A549 (cell line): ENCODE measurements around the gene ABCC1. TPM values are rescaled to one million over a fixed set of nuclear protein-coding genes. Genes with fewer than 3 reads are reported as not detected.

Experiments used
- ATAC-seq, 2 experiments: fragments of 200-7000 bp in 1 of 2; fragments of >200 bp in 1 of 2; cut with Nextera tagmentation in 1 of 2; cut with Tn5 transposase in 1 of 2; 3 replicates each; pipeline versions ENCODE4 v1.8.0 to v1.9.1; 2018 to 2020; ENCODE audit warnings: mild to moderate bottlenecking in 1 of 2, moderate library complexity in 1 of 2
- CTCF ChIA-PET: fragments of 300-600 bp; sonication (Branson Sonifier 250); formaldehyde crosslinking; extraction: SDS; loops from one replicate; lab custom pipeline; 2021; ENCODE audit warnings: antibody characterized with exemption, inconsistent platforms; lab: Yijun Ruan, JAX
- POLR2A ChIA-PET: fragments of 350-600 bp; formaldehyde crosslinking; extraction: SDS; loops from one replicate; lab custom pipeline; 2021; ENCODE audit warnings: antibody characterized with exemption, inconsistent platforms; lab: Yijun Ruan, JAX
- DNase-seq, 2 experiments: peaks; one replicate each; pipeline versions ENCODE4 v3.0.0 to v3.0.0-alpha.2; 2011 to 2016; ENCODE audit warnings: low read depth in 1 of 2, low spot score in 1 of 2
- FAIRE-seq: peaks from 2 replicates; lab custom pipeline; 2011; peaks lifted over from hg19 to GRCh38; lab: Jason Lieb, UNC
- H3K27ac ChIP-seq, 2 experiments: fragments of >200 bp; sonication (Bioruptor Twin); formaldehyde crosslinking; 3 replicates each; pipeline ENCODE4 v1.5.1; 2016 to 2017
- H3K4me1 ChIP-seq: fragments of >200 bp; sonication (Bioruptor Twin); formaldehyde crosslinking; 3 replicates; pipeline ENCODE4 v1.6.1; 2016
- H3K4me2 ChIP-seq: fragments of >200 bp; sonication (Bioruptor Twin); formaldehyde crosslinking; 3 replicates; pipeline ENCODE4 v1.6.1; 2016
- H3K4me3 ChIP-seq: fragments of >200 bp; sonication (Bioruptor Twin); formaldehyde crosslinking; 3 replicates; pipeline ENCODE4 v1.5.1; 2016
- H3K9me3 ChIP-seq: fragments of >200 bp; sonication (Bioruptor Twin); formaldehyde crosslinking; 3 replicates; pipeline ENCODE4 v1.6.1; 2016
- BHLHE40 ChIP-seq: IDR thresholded peaks from 2 replicates; pipeline ENCODE4 v1.6.1; 2012; ENCODE audit warnings: low read depth, low read length, inconsistent platforms
- CEBPB ChIP-seq, 2 experiments: fragments of >200 bp in 1 of 2; sonication (Bioruptor Twin) in 1 of 2; formaldehyde crosslinking in 1 of 2; IDR thresholded peaks; 2 replicates each; pipeline ENCODE4 v1.6.1; 2012 to 2016
- CHD2 ChIP-seq: fragments of 150-350 bp; IDR thresholded peaks from 2 replicates; pipeline ENCODE4 v1.6.1; 2014; ENCODE audit warnings: low read length; ENCODE audit not compliant: partially characterized antibody
- CHD4 ChIP-seq: fragments of 200-600 bp; sonication (generic); IDR thresholded peaks from 2 replicates; pipeline ENCODE4 v1.6.1; 2016; ENCODE audit warnings: antibody characterized with exemption, mild to moderate bottlenecking, borderline replicate concordance
- EHF ChIP-seq: fragments of 250-450 bp; sonication (Bioruptor Pico); IDR thresholded peaks from 2 replicates; pipeline ENCODE4 v1.5.0; 2020; ENCODE audit warnings: mild to moderate bottlenecking
- ESRRA ChIP-seq: fragments of 150-350 bp; IDR thresholded peaks from 2 replicates; pipeline ENCODE4 v1.6.1; 2014; ENCODE audit warnings: mild to moderate bottlenecking, low read length, borderline replicate concordance
- FOSB ChIP-seq: fragments of 250-450 bp; sonication (Bioruptor Pico); IDR thresholded peaks from 2 replicates; pipeline ENCODE4 v1.5.0; 2020; ENCODE audit warnings: mild to moderate bottlenecking, moderate library complexity
- FOSL2 ChIP-seq, 2 experiments: fragments of 450-650 bp in 1 of 2; fragments of >200 bp in 1 of 2; sonication (Bioruptor Twin) in 1 of 2; formaldehyde crosslinking; IDR thresholded peaks; 2 replicates each; pipeline versions ENCODE4 v1.5.0 to v1.6.1; 2016 to 2020; ENCODE audit warnings: mild to moderate bottlenecking in 1 of 2, moderate library complexity in 1 of 2
- GATA3 ChIP-seq: IDR thresholded peaks from 2 replicates; pipeline ENCODE4 v1.6.1; 2012; ENCODE audit warnings: borderline replicate concordance
- HDAC2 ChIP-seq: fragments of 200-600 bp; sonication (generic); IDR thresholded peaks from 2 replicates; pipeline ENCODE4 v1.6.1; 2016
- HOXA7 ChIP-seq: fragments of 250-450 bp; sonication (Bioruptor Pico); IDR thresholded peaks from 2 replicates; pipeline ENCODE4 v1.5.0; 2020; ENCODE audit warnings: mild to moderate bottlenecking, moderate library complexity
- HOXB5 ChIP-seq: fragments of 250-450 bp; sonication (Bioruptor Pico); IDR thresholded peaks from 2 replicates; pipeline ENCODE4 v1.5.0; 2020; ENCODE audit warnings: mild to moderate bottlenecking, moderate library complexity
- KDM5A ChIP-seq: fragments of 200-600 bp; sonication (generic); IDR thresholded peaks from 2 replicates; pipeline ENCODE4 v1.6.1; 2016; ENCODE audit warnings: antibody characterized with exemption, mild to moderate bottlenecking
- MYC ChIP-seq: IDR thresholded peaks from 2 replicates; pipeline ENCODE4 v1.6.1; 2012; ENCODE audit warnings: mild to moderate bottlenecking, inconsistent platforms, low read length, improper control_type of control experiment, borderline replicate concordance
- NR3C1 ChIP-seq: fragments of >200 bp; sonication (Bioruptor Twin); formaldehyde crosslinking; IDR thresholded peaks from 3 replicates; pipeline ENCODE4 v1.6.1; 2017
- PHF8 ChIP-seq: fragments of 200-600 bp; sonication (generic); IDR thresholded peaks from 2 replicates; pipeline ENCODE4 v1.6.1; 2016; ENCODE audit warnings: low read depth, mild to moderate bottlenecking, antibody characterized with exemption, moderate library complexity, borderline replicate concordance
- POLR2AphosphoS2 ChIP-seq: conservative IDR thresholded peaks from 2 replicates; pipeline ENCODE4 v1.6.1; 2012; ENCODE audit warnings: low read length, improper control_type of control experiment, inconsistent platforms
- RAD21 ChIP-seq, 2 experiments: fragments of >200 bp in 1 of 2; sonication (Bioruptor Twin) in 1 of 2; formaldehyde crosslinking in 1 of 2; IDR thresholded peaks in 1 of 2; conservative IDR thresholded peaks in 1 of 2; 2 replicates in 1 of 2; 3 replicates in 1 of 2; pipeline ENCODE4 v1.6.1; 2012 to 2018; ENCODE audit warnings: inconsistent platforms in 1 of 2
- RNF2 ChIP-seq: fragments of 200-600 bp; sonication (generic); IDR thresholded peaks from 2 replicates; pipeline ENCODE4 v1.6.1; 2016; ENCODE audit warnings: low read depth, mild to moderate bottlenecking, antibody characterized with exemption, moderate library complexity, borderline replicate concordance
- SMC3 ChIP-seq: fragments of >200 bp; sonication (Bioruptor Twin); formaldehyde crosslinking; IDR thresholded peaks from 3 replicates; pipeline ENCODE4 v1.6.1; 2018; ENCODE audit warnings: inconsistent platforms
- SREBF2 ChIP-seq: fragments of 450-650 bp; IDR thresholded peaks from 2 replicates; pipeline ENCODE4 v1.6.1; 2014; ENCODE audit warnings: mild to moderate bottlenecking, moderate library complexity
- TP53 ChIP-seq: fragments of 250-450 bp; sonication (Bioruptor Pico); IDR thresholded peaks from 2 replicates; pipeline ENCODE4 v1.5.0; 2021; ENCODE audit warnings: mild to moderate bottlenecking, moderate library complexity
- ZC3H11A ChIP-seq: fragments of 450-650 bp; IDR thresholded peaks from 2 replicates; pipeline ENCODE4 v1.6.1; 2014; ENCODE audit warnings: antibody characterized with exemption, mild to moderate bottlenecking
- WGBS: methylation state at CpG from one replicate; pipeline ENCODE4 v1.1.6; 2017; ENCODE audit errors: missing lambda C conversion rate; 5-methylcytosine and 5-hydroxymethylcytosine counted together
- polyA plus RNA-seq, 4 experiments: library from polyadenylated mRNA; depleted of rRNA in 3 of 4; stranded (reverse); fragments of >200 nt; fragmentation: RNase III in 1 of 4; extraction: RNeasy Plus Mini Kit Qiagen cat#74134 plus additional on column Dnase treatment in 1 of 4; gene quantifications; 2 replicates in 3 of 4; 3 replicates in 1 of 4; pipeline ENCODE4 v1.2.3, GENCODE V29; 2011 to 2017
- TF ChIP-seq, protein P1 (sequence below): fragments of >200 bp; sonication (Bioruptor Twin); formaldehyde crosslinking; IDR thresholded peaks from 3 replicates; pipeline ENCODE4 v1.5.1; 2016
- TF ChIP-seq, protein P2 (sequence below): fragments of >200 bp; sonication (Bioruptor Twin); formaldehyde crosslinking; IDR thresholded peaks from 2 replicates; pipeline ENCODE4 v1.6.1; 2016
- TF ChIP-seq, protein P3 (sequence below): IDR thresholded peaks from 2 replicates; pipeline ENCODE4 v1.6.1; 2012
- TF ChIP-seq, protein P4 (sequence below): fragments of 150-350 bp; IDR thresholded peaks from 2 replicates; pipeline ENCODE4 v1.6.1; 2014; ENCODE audit warnings: low read depth, mild to moderate bottlenecking, low read length
- TF ChIP-seq, protein P5 (sequence below): fragments of 450-650 bp; IDR thresholded peaks from 2 replicates; pipeline ENCODE4 v1.6.1; 2014; ENCODE audit warnings: antibody characterized with exemption

ABCC1 gene
- polyA plus RNA-seq, 2 of the 4 experiments (the other 2 are of a cell fraction), result 56.5 to 93.8 TPM

DNA sequence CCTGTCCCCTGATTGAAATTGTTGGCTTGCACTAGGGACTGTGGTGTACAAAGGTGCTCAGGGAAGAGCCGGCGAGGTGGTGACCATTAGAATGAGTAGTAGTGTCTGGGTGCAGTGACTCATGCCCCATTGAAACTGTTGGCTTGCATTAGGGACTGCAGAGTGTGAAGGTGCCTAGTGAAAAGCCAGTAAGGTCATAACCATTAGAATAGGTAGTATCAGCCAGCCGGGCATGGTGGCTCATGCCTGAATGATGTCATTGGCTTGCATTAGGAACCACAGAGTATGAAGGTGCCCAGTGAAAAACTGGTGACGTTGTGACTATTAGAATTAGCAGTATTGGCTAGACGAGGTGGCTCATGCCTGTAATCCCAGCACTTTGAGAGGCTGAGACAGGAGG is 195.0 kb downstream of the ABCC1 start:
- H3K4me1 ChIP-seq, result peaks cover 11% of the 10 kb centered on the region; the same call in 2 of the 3 replicates
- no peak for FAIRE-seq
- TF ChIP-seq KDM5A (no peak), RAD21 (conservative IDR thresholded peaks at IDR 0.05 in 1 of 2, IDR thresholded peaks at IDR 0.05 in 1 of 2) (no peak), BHLHE40 (no peak), SREBF2 (no peak), FOSL2 (IDR thresholded peaks at IDR 0.05) (no peak), FOSL2 (CRISPR knock-in tag; IDR thresholded peaks at IDR 0.05) (peak; percentile 15; the same call in 1 of the 2 replicates)
- TF ChIP-seq, all 56 proteins: peak for 1
- 76% methylated on average over 5 of the region's 5 CpGs for WGBS
- H3K27ac ChIP-seq, result no peak overlapping the region; a peak in 1 of 6 replicates
- ChIA-PET CTCF (interaction anchor here (1.6 to 2.5 kb wide), 2 partner anchors 367 to 374 kb away, joined by 3 to 7 read pairs; no protein-coding TSS in a partner anchor), POLR2A (no interaction called here)
- ATAC-seq (0 out of 6 replicates have a peak, but pooled peaks of 1 of the 2 experiments have one; percentile 4), DNase-seq (no peak)
- H3K9me3 ChIP-seq, result no peaks in the 10 kb centered on the region
- H3K4me2 ChIP-seq, result no peak overlapping the region
- H3K4me3 ChIP-seq, result no peak overlapping the region

DNA sequence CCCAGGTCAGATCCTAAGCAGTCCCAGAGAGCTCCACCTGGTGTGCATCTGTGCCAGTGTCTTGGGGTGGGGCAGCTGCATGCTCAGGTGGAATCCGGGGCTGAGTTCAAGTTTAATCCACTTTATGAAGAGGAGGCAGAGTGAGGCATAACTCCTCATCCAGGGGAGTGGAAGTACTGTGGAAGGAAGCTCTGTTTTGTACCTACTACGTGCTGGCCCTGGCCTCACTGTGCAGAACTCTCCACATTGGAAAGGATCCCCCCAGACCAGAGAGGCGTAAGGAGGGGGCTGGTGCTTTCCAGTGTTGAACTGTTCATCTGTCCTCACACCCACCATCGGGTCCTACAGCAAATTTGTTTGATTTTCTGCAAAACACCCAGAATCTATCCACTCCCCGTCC is 195.9 kb downstream of the ABCC1 start:
- Histone ChIP-seq H3K4me2 (no peak overlapping the region), H3K4me1 (peaks cover 11% of the 10 kb centered on the region; the same call in 2 of the 3 replicates), H3K27ac (no peak overlapping the region), H3K9me3 (no peaks in the 10 kb centered on the region)
- no peak for FAIRE-seq
- ChIA-PET POLR2A (interaction anchor here (0.6 kb wide), 1 partner anchor 400 kb away, joined by 5 read pairs; no protein-coding TSS in a partner anchor), CTCF (interaction anchor here (0.6 to 1.0 kb wide), 4 partner anchors 271 to 367 kb away, joined by 3 to 4 read pairs (median 3); no protein-coding TSS in a partner anchor)
- no peak for DNase-seq
- TF ChIP-seq BHLHE40 (no peak), HDAC2 (no peak), EHF (CRISPR knock-in tag) (no peak), CHD4 (no peak), NR3C1 (no peak), HOXB5 (CRISPR knock-in tag) (no peak), SMC3 (no peak), CHD2 (no peak), POLR2AphosphoS2 (no peak), HOXA7 (CRISPR knock-in tag) (no peak), GATA3 (no peak), FOSB (no peak), TP53 (no peak)
- TF ChIP-seq, protein P1, sequence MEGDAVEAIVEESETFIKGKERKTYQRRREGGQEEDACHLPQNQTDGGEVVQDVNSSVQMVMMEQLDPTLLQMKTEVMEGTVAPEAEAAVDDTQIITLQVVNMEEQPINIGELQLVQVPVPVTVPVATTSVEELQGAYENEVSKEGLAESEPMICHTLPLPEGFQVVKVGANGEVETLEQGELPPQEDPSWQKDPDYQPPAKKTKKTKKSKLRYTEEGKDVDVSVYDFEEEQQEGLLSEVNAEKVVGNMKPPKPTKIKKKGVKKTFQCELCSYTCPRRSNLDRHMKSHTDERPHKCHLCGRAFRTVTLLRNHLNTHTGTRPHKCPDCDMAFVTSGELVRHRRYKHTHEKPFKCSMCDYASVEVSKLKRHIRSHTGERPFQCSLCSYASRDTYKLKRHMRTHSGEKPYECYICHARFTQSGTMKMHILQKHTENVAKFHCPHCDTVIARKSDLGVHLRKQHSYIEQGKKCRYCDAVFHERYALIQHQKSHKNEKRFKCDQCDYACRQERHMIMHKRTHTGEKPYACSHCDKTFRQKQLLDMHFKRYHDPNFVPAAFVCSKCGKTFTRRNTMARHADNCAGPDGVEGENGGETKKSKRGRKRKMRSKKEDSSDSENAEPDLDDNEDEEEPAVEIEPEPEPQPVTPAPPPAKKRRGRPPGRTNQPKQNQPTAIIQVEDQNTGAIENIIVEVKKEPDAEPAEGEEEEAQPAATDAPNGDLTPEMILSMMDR, result no peak
- TF ChIP-seq, protein P2, sequence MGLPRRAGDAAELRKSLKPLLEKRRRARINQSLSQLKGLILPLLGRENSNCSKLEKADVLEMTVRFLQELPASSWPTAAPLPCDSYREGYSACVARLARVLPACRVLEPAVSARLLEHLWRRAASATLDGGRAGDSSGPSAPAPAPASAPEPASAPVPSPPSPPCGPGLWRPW, result no peak
- TF ChIP-seq, protein P3, sequence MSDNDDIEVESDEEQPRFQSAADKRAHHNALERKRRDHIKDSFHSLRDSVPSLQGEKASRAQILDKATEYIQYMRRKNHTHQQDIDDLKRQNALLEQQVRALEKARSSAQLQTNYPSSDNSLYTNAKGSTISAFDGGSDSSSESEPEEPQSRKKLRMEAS, result no peak
- TF ChIP-seq, all 56 proteins: peak for 0
- H3K4me3 ChIP-seq, result no peak overlapping the region
- WGBS, result 92% methylated on average over 5 of the region's 5 CpGs
- peak in 1 of 2 experiments; percentile 9; a peak in 1 of 6 replicates for ATAC-seq

DNA sequence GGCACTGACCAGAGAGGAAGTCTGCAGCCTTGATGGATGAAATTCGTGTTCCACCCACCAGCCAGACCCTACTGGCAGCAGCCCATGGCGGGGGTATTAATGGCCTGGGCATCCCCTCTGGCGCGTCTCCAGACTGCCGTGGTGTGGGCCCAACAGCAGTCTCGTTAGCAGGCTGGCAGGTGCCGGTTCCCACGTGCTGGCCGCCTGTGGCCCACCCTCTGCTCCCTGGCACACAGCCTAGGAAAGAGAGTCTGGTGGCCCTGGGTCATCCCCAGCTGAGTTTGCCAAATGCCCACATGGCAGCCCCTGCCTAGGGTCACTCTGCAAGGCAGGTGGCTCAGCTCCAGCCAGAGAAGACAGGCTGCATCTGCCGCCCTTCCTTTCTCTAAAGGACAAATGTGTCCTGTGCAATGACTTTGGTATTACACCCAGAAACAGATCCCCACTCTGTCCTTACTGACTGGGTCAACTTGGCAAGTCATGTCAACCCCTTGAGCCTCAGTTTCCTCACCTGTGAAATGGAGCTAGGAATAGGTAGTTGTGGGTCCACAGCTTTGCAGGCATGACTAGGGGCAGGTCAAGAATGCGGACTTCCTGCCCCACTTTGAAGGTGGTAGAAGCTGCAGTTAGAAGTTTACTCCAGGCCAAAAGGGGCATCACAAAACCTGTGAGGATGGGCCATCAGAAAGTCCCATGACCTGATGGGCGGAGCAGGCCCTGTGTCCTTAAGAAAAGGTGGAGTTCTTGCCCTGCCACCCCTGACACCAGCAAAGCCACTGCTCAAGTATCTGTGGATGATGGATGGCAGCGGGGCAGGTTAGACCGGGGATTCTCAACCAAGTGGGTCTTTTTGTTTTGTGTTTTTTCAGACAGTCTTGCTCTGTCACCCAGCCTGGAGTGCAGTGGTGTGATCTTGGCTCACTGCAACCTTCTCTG is 197.2 kb downstream of the ABCC1 start:
- ChIA-PET POLR2A (no interaction called here), CTCF (interaction anchor here (0.7 kb wide), 1 partner anchor 392 kb away, joined by 3 read pairs; no protein-coding TSS in a partner anchor)
- no peaks in the 10 kb centered on the region for H3K9me3 ChIP-seq
- no peak overlapping the region for H3K4me3 ChIP-seq
- no peak for DNase-seq
- WGBS, result 93% methylated on average over 13 of the region's 14 CpGs
- ATAC-seq, result no peak
- peaks cover 11% of the 10 kb centered on the region; the same call in 2 of the 3 replicates for H3K4me1 ChIP-seq
- FAIRE-seq, result no peak
- H3K27ac ChIP-seq, result no peak overlapping the region
- H3K4me2 ChIP-seq, result no peak overlapping the region
- TF ChIP-seq RAD21 (conservative IDR thresholded peaks at IDR 0.05 in 1 of 2, IDR thresholded peaks at IDR 0.05 in 1 of 2) (no peak), MYC (no peak), NR3C1 (no peak), RNF2 (no peak), FOSB (no peak), GATA3 (no peak), ZC3H11A (no peak), CEBPB (IDR thresholded peaks at IDR 0.05) (no peak), PHF8 (no peak), ESRRA (no peak), TP53 (no peak), FOSL2 (IDR thresholded peaks at IDR 0.05) (no peak), FOSL2 (CRISPR knock-in tag; IDR thresholded peaks at IDR 0.05) (no peak)
- TF ChIP-seq, protein P4, sequence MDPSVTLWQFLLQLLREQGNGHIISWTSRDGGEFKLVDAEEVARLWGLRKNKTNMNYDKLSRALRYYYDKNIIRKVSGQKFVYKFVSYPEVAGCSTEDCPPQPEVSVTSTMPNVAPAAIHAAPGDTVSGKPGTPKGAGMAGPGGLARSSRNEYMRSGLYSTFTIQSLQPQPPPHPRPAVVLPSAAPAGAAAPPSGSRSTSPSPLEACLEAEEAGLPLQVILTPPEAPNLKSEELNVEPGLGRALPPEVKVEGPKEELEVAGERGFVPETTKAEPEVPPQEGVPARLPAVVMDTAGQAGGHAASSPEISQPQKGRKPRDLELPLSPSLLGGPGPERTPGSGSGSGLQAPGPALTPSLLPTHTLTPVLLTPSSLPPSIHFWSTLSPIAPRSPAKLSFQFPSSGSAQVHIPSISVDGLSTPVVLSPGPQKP, result no peak
- TF ChIP-seq, protein P5, sequence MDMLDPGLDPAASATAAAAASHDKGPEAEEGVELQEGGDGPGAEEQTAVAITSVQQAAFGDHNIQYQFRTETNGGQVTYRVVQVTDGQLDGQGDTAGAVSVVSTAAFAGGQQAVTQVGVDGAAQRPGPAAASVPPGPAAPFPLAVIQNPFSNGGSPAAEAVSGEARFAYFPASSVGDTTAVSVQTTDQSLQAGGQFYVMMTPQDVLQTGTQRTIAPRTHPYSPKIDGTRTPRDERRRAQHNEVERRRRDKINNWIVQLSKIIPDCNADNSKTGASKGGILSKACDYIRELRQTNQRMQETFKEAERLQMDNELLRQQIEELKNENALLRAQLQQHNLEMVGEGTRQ, result no peak
